EH (cell line): ENCODE data around the gene NECTIN1.

ENCODE experiments used
- DNase-seq: peaks from one replicate; pipeline ENCODE4 v3.0.0-alpha.2; 2015; ENCODE audit warnings: low read depth

NECTIN1 gene

GRCh38 chr11:119712459-119713358 lies 16.3 kb downstream of the NECTIN1 start:
- DNase-seq = no peak

GRCh38 chr11:119712006-119712405 lies 17.0 kb downstream of the NECTIN1 start:
- no peak for DNase-seq

DNA sequence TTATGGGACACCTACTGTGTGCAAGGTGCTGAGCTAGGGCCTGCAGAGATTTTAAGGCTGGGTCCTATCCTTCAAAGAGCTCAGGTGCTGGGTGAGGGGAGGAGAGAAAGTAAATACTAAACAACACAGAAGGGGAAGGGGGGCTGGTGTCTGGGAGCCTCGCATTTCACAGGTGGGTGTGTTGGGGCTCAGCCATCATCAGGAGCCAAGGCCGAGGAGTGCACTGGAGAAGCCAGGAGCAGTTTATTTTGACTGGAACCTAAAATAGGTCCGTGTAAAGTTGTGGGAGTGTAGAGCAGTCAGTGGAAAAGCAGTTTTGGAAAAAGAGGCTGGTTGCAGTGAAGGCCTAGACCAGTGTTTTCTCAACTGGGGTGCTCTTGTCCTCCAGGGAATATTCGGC lies 17.5 kb downstream of the NECTIN1 start:
- no peak for DNase-seq

DNA sequence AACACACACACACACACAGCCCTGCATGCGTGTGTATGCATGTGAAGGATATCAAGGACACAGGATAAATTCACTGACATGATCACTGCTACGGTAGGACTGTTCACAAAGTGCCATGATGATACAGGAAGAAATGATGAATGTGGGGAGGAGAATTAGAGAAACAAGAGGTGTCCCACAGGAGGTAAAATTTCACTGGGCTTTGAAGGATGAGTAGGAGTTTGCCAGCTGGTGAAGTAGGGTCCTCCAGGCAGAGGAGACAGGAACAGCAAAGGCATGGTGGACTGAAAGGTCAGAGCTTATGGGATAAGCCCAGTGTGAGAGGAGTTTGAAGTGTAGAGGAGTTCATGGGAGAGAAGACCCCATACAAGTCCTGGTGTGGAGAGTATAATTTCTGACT lies 18.6 kb downstream of the NECTIN1 start:
- no peak for DNase-seq

DNA sequence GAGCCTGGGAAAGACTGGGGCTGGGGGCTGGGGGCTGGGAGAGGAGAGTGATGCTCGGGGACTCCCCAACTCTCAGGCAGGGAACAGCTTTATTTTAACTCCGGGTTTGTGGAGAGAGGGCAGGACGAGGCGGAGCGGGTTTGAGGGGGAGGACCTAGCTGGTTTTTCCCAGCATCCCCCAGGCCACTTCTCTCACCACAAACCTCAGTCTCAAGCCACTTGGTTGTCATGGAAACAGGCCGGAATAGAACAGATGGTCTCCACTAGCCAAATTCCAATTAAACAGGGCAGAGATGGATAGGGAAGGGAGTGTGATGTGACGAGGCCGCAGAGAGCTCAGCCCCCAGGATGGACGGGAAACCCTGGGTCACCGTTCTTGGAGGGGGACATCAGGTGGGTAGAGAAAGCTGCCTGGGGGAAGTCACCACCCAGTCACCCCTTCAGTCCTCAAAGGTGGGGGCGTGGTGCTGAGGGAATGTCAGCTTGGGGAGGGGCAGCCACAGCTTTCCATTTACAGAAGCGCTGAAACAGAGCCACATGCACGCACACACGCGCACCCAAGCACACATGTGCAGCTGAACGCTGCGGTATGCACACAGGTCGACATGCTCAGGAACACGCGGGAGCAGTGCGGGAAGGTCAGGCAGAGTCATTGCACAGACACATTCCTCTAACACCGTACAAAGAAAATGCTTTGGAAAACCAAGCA lies 19.2 kb downstream of the NECTIN1 start:
- DNase-seq = peak; percentile 85

DNA sequence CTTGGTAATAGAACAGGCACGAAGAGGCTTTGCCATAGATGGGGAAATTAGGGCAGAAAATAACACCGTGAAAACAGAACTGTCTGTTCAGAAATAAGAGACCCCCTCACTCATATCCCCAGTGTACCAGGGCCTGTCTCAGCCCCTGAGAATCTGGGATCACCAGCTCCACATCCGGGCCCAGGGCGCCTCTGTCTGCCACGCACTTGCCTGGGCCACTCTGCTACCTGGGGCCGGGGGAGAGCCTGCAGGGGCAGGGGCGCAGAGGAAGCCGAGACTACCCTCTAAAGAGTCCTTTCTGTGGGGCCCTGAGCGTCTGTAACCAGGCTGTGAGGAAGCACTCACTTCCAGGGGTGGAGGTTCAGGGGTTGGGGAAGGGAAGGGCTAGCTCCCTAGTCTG lies 19.8 kb downstream of the NECTIN1 start:
- DNase-seq = no peak

- DNase-seq = no peak
These were observed 20.6 kb downstream of the NECTIN1 start for GRCh38 chr11:119708384-119708783.

DNA sequence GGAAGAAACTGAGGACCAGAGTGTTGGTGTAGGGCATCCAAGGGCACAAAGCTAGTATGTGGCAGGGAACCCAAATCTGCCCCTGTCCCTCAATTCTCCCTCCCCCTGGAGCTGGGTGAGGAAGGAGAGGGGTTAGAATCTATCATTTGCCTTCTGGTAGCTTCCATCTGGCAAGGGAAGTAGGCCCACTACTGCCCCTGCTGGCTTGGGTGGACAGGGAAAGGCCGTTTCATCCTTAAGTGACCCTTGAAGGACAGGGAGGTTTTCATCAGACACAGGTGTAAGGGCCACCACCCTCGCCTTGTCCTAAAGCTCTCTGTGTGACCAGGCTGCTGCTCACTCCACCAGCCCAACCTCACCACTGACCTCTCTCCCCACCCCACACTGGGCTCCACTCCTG lies 22.1 kb downstream of the NECTIN1 start:
- no peak for DNase-seq

GRCh38 chr11:119706029-119706428 lies 23.0 kb downstream of the NECTIN1 start:
- DNase-seq = no peak

DNA sequence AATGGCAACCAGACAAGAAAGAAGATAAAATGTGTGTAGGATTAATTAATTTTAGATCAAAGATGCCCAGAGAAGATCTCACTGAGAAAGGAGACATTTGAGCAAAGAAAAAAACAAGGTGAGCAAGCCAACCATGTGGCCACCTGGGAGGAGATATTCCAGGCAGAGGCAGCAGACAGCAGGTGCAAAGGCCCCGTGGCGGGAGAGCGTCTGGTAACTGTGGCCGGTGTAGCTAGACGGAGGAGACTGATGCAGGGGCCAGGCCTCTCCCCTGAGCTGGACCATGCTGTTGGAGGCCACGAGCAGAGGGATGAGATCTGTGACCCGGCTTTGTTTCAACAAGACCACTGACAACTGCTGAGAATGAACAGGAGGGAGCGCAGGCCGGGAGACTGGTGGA lies 23.6 kb downstream of the NECTIN1 start:
- no peak for DNase-seq

GRCh38 chr11:119704849-119705248 lies 24.2 kb downstream of the NECTIN1 start:
- no peak for DNase-seq

- DNase-seq = peak; percentile 52
These were observed 27.1 kb downstream of the NECTIN1 start for GRCh38 chr11:119701591-119702549.

DNA sequence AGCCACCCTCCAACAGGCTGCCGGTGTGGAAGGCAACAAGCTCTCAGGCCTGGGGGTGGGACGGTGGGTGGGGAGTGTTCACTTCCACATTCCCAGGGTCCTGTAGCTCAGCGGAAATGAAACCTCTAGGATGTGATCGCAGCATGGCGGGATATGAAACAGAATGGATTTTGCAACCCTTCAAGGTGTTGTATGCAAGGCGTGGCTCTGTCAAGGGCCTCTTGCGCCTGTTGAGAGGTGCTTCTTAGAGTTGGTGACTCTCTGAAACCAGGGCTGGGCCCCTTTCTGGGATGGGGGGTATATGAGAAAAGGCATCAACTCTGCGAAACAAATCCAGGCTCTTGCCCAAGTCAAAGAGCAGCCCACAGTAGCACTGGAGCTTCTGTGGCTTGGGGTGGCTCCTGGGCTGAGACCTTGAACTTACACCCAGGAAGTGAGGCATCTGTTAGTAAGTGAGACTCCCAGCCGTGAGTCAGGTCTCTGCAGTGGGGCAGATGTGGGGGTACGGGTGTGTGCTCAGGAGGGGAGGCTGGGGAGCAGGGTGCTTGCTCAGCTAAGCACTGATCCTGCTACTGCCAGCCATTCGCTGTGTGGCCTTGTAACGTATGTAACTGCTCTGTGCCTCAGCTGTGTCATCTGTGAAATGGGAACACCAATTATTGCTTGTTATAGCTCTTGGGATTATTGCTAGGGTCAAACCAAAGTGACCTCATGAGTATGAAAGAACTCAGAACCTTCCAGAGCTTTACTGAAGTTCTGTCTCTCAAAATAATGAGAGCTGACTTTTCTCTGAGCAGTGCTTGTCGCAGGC lies 28.3 kb downstream of the NECTIN1 start:
- DNase-seq = peak; percentile 26

DNA sequence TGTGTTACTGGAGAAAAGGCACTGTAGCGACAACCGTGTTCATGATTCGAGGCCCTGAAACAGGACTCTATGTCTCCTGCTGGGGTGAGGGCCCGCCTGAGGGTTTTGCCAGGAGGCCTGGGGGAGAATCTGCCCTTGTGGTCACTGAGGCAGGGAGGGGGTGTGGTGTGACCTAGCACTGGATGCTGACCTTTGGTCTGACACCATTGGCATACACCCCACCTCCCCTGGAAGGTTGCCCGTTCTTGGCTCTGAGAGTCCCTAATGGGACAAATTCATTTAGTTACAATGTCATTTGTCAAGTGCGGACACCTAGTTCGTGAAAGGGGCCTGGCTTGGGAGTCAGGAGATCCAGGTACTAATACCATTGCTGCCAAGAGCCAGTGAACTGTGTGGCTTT lies 29.0 kb downstream of the NECTIN1 start:
- DNase-seq = no peak

DNA sequence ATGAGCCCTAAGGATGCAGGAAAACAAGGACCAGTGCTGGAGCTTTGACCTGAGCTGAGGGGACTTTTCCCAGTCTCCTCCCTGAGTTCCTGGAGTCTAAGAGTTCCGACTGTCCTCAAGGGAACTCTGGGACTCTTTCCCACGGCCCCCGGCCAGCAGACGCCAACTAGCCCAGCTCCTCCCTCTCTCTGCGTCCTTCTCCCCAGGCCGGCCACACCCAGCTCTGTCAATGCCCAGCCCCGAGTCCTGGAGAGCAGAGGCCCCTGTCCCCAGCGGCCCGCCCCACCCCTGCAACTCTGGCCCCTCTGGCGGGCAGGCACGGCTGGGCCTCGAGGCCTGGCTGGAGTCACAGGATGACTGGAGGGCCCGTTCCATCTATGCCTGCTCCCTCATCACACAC lies 29.8 kb downstream of the NECTIN1 start:
- DNase-seq = peak; percentile 9

- no peak for DNase-seq
These were observed 31.1 kb downstream of the NECTIN1 start for GRCh38 chr11:119697882-119698281.

- no peak for DNase-seq
These were observed 31.6 kb downstream of the NECTIN1 start for GRCh38 chr11:119697445-119697844.

- no peak for DNase-seq
These were observed 32.4 kb downstream of the NECTIN1 start for GRCh38 chr11:119696378-119697222.

DNA sequence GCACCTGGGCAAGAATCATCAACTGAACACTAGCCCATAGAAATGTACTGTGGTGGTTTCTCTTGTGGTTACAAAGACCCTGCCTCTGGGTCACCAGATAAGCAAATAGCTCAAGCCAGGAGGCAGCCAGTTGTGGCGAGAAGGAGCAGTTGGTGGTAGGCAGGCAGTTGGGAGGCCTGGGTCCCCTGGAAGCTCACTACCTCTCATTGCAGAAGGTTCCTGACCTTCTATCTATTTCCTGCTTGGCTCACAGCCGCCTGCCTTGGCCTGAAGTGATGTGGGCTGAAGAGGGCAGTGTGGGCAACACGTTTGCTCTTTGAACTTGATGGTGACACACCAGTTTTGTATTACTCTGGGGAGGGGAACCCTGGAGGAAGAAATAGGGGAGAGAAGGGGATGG lies 34.7 kb downstream of the NECTIN1 start:
- DNase-seq = peak; percentile 9

- DNase-seq = no peak
These were observed 35.7 kb downstream of the NECTIN1 start for GRCh38 chr11:119693253-119693815.
